ENCODE measurements around the gene CDH24.

CDH24 gene

DNA sequence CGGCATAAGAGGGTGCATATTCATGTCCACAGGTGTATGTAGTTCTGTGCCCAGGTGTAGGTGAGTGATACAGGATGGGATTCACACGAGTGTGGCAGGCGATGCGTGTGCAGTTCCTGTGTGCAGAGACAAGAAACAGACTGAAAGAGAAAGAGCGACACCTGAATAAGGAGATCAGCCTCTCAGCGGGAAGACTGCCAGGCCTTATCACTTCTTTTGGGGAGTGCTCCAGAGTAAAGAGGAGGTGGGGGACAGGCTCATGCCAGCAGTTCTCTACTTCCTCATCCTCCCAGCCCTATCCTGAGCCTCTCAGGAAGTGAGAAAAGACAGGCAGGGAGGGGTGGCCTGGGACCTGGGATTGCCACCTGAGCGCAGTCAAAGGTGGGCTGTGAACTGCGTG lies 12.5 kb downstream of the CDH24 start:
- H3K27me3 ChIP-seq (replicated peaks; ENCODE audit: insufficient read depth, low read length), result no peaks in the 10 kb centered on the region
- no peaks in the 10 kb centered on the region for H3K79me2 ChIP-seq (ENCODE audit: low read length)
- H3F3A ChIP-seq (ENCODE audit: insufficient read depth, low read length), result no peaks in the 10 kb centered on the region
- no peak overlapping the region for H2AFZ ChIP-seq (ENCODE audit: low read length)
- no peaks in the 10 kb centered on the region for H3K4me1 ChIP-seq (ENCODE audit: low read length)
- no peak overlapping the region for H3K4me2 ChIP-seq (ENCODE audit: low read depth, low read length)
- H3K36me3 ChIP-seq (replicated peaks; ENCODE audit: insufficient read depth, low read length), result no peaks in the 10 kb centered on the region
- no peak overlapping the region for H3K9ac ChIP-seq (ENCODE audit: low read length)
- DNase-seq, result no peak
- H3K9me2 ChIP-seq (replicated peaks; ENCODE audit: insufficient read depth, low read length), result no peaks in the 10 kb centered on the region
- no peaks in the 10 kb centered on the region for H3K9me3 ChIP-seq (replicated peaks; ENCODE audit: insufficient read depth, low read length)
- no peak overlapping the region for H3K4me3 ChIP-seq (ENCODE audit: low read length)
- no peaks in the 10 kb centered on the region for H4K20me1 ChIP-seq (ENCODE audit: insufficient read depth, low read length)
- TF ChIP-seq CTCF (IDR thresholded peaks at IDR 0.05; ENCODE audit: low read length) (no peak), EZH2phosphoT487 (IDR thresholded peaks at IDR 0.05; ENCODE audit: low read length) (no peak), EZH2 (optimal IDR thresholded peaks at IDR 0.05; ENCODE audit: low read depth, low read length) (no peak)
- no peak overlapping the region for H3K27ac ChIP-seq (ENCODE audit: low read length)

DNA sequence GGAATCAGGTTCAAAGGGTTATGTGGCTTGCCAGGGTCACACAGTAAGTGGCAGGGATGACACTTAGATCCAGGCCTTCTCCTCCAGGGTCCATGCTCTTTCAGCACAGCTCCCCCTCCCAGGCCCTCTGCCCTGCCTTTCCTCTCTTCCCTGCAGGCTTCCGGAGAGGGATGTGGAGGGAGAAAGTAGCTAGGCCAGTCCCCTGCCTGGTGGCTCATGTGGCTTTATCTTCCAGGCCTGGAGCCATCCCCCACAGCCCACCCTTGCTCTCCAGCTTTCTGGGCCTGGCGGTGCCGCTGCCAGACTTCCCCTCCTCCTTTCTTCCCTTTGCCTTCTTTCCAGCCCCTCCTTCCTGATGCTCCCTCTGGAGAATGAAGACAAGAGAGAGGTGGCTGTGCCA lies 13.6 kb downstream of the CDH24 start:
- DNase-seq, result no peak
- no peak for TF ChIP-seq EZH2 (optimal IDR thresholded peaks at IDR 0.05; ENCODE audit: low read depth, low read length)
- TF ChIP-seq EZH2phosphoT487 (IDR thresholded peaks at IDR 0.05; ENCODE audit: low read length), result no peak
- no peak for TF ChIP-seq CTCF (IDR thresholded peaks at IDR 0.05; ENCODE audit: low read length)
- Histone ChIP-seq H3K4me1 (ENCODE audit: low read length) (no peaks in the 10 kb centered on the region), H3K79me2 (ENCODE audit: low read length) (no peaks in the 10 kb centered on the region), H4K20me1 (ENCODE audit: insufficient read depth, low read length) (no peaks in the 10 kb centered on the region), H3K36me3 (replicated peaks; ENCODE audit: insufficient read depth, low read length) (no peaks in the 10 kb centered on the region), H3K27me3 (replicated peaks; ENCODE audit: insufficient read depth, low read length) (no peaks in the 10 kb centered on the region), H3K4me2 (ENCODE audit: low read depth, low read length) (no peak overlapping the region), H3K9me3 (replicated peaks; ENCODE audit: insufficient read depth, low read length) (no peaks in the 10 kb centered on the region), H3K9me2 (replicated peaks; ENCODE audit: insufficient read depth, low read length) (no peaks in the 10 kb centered on the region), H3F3A (ENCODE audit: insufficient read depth, low read length) (no peaks in the 10 kb centered on the region), H3K9ac (ENCODE audit: low read length) (no peak overlapping the region), H2AFZ (ENCODE audit: low read length) (no peak overlapping the region), H3K27ac (ENCODE audit: low read length) (no peak overlapping the region), H3K4me3 (ENCODE audit: low read length) (no peak overlapping the region)

DNA sequence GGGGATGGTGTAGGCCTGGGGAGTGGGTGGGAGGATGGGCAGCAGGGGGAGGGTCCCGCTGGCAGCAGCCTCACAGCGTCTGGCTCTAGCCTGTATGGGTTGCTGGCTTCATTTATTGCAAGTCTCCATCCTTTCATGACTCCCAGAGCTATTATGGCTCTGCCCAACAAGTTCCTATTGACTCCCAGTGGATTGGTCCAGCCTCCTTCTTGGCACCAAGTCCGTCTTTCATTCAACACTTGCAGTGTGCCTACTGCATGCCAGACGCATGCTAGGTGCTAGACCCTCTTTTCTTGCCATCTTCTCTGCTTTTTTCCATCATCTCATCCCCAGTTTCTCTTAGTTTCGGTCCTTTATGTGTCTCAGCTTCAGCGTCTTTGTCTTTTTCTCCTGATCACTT lies 14.2 kb downstream of the CDH24 start:
- no peak overlapping the region for H3K4me3 ChIP-seq (ENCODE audit: low read length)
- no peaks in the 10 kb centered on the region for H4K20me1 ChIP-seq (ENCODE audit: insufficient read depth, low read length)
- H3K36me3 ChIP-seq (replicated peaks; ENCODE audit: insufficient read depth, low read length), result no peaks in the 10 kb centered on the region
- no peaks in the 10 kb centered on the region for H3K9me2 ChIP-seq (replicated peaks; ENCODE audit: insufficient read depth, low read length)
- no peak overlapping the region for H2AFZ ChIP-seq (ENCODE audit: low read length)
- no peaks in the 10 kb centered on the region for H3K9me3 ChIP-seq (replicated peaks; ENCODE audit: insufficient read depth, low read length)
- no peak overlapping the region for H3K27ac ChIP-seq (ENCODE audit: low read length)
- H3F3A ChIP-seq (ENCODE audit: insufficient read depth, low read length), result no peaks in the 10 kb centered on the region
- TF ChIP-seq EZH2 (optimal IDR thresholded peaks at IDR 0.05; ENCODE audit: low read depth, low read length) (no peak), CTCF (IDR thresholded peaks at IDR 0.05; ENCODE audit: low read length) (no peak), EZH2phosphoT487 (IDR thresholded peaks at IDR 0.05; ENCODE audit: low read length) (no peak)
- H3K4me2 ChIP-seq (ENCODE audit: low read depth, low read length), result no peak overlapping the region
- no peaks in the 10 kb centered on the region for H3K4me1 ChIP-seq (ENCODE audit: low read length)
- H3K27me3 ChIP-seq (replicated peaks; ENCODE audit: insufficient read depth, low read length), result no peaks in the 10 kb centered on the region
- no peaks in the 10 kb centered on the region for H3K79me2 ChIP-seq (ENCODE audit: low read length)
- no peak overlapping the region for H3K9ac ChIP-seq (ENCODE audit: low read length)
- DNase-seq, result no peak
